HG02610 (cell line): ENCODE data around the gene LRP8.

Source experiments
- ATAC-seq: cut with Tn5 transposase; IDR thresholded peaks from one replicate; pipeline ENCODE4 v1.9.1; 2021; ENCODE audit warnings: mild to moderate bottlenecking, moderate library complexity; ENCODE audit not compliant: unreplicated experiment

The LRP8 gene

DNA sequence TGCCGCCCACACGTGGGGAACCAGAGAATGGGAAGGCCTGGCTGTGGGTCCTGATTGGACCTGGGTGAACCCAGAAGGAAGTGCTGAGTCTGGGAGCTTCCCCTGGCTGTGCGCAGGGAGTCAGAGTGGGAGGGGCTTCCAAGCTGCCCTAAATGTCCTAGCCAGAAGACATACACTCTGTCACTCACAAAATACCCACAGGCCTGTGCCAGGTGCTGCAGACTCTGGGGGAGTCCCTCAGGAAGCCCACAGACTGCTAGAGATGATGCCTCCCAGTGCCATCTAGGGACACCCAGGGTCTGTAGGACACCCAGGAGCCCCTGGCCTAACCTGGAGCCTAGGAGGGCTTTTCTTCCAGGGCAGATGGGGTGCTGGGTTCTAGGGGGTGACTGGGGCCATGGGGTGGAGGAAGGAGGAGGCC, 33.7 kb upstream of the LRP8 start:
- no peak for ATAC-seq

DNA sequence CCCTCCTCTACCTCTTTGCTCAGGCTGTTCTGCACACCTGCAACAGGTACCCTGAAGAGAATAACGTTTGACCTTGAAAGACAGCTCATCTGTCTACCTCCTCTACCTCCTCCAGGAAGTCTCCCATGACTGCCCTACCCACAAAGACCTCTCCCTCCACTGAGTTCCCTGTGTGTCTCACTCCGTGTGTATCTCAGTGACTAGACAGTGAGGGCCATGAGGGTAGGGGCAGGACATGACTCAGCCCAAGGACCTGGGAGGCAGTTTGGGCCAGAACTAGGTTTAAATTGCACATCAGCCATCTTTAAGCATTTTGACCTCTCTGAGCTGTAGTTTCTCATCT, 32.0 kb upstream of the LRP8 start:
- ATAC-seq: no peak

DNA sequence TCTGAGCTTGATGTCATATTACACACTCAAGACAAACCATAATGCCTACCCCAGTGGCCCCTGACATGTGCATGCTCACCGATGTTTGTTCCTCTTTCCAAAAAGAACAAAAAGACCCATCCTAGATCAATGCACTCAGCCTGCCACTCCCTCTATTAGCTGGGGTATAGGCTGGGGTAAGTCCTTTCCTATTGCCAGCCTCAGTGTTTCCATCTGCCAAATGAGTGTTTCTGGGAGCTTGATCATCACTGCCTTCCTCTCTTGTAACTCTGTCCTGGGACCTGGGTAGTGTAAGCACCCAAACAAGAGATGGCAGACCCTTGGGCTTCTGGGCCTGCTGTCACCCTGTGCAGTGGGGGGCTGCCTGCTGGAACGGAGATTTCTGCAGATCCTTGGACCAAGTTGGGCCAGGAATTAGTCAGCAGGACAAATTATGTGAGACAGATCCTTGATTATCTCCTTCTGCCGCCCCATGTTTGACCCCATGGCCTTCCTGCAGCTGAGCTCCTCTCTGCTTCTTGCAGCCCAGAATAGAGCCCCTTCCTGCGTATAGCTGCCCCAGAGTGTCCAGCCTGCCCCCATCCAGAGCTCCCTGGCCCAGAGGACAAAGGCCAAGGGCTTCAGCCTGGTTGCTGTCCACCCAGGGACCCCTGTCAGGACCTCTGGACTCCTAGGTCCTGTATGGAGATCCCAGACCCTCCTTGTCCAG, 31.5 kb upstream of the LRP8 start:
- ATAC-seq: no peak

DNA sequence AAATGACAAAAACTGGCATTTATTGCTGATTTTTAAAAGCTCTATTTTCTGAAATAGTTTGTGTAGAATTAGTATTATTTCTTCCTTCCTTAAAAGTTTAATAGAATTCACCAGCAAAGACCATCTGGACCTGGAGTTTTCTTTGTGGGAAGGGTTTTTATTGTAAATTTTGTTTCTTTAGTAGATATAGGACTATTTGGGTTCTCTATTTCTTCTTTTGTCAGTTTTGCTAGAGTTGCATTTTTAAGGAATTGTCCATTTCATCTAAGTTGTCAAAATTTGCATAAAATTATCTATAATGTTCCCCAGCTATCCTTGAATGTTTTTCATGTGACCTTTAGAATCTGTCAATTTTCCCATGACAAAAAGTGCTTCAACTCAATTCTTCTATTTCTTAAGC, 28.8 kb upstream of the LRP8 start:
- no peak for ATAC-seq

DNA sequence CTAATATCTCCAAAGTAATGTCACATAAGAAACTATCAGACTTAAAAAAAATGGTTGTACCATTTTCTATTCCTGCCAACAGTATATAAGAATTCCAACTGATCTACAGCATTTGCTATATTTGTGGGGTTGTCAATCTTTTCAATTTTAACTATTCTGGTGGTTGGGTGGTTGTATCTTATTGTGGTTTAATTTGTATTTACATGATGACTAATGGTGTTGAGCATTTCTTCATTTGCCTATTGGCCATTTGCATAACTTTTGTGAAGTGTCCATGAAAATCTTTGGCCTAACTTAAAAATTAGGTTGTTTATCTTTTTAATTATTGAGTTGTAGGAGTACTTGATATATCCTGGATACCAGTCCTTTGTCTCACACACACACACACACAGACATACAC, 26.2 kb upstream of the LRP8 start:
- ATAC-seq: no peak

DNA sequence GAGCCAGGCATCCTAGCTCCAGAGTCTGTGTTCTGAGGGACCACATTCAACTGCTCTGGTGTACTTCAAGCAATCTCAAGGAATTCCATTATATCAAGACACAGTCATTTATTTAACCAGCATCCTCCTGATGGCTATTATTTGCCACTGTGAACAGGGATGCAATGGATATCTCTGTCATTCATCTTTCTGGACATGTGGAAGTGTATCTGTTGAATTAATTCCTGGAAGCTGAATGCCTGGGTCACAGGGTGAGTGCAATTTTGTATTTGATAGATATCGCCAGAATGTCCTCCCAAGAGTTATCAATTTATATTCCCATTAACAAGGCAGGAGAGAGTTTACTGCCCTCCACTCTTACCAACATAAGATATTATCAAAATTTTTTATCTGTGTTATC, 24.7 kb upstream of the LRP8 start:
- no peak for ATAC-seq

DNA sequence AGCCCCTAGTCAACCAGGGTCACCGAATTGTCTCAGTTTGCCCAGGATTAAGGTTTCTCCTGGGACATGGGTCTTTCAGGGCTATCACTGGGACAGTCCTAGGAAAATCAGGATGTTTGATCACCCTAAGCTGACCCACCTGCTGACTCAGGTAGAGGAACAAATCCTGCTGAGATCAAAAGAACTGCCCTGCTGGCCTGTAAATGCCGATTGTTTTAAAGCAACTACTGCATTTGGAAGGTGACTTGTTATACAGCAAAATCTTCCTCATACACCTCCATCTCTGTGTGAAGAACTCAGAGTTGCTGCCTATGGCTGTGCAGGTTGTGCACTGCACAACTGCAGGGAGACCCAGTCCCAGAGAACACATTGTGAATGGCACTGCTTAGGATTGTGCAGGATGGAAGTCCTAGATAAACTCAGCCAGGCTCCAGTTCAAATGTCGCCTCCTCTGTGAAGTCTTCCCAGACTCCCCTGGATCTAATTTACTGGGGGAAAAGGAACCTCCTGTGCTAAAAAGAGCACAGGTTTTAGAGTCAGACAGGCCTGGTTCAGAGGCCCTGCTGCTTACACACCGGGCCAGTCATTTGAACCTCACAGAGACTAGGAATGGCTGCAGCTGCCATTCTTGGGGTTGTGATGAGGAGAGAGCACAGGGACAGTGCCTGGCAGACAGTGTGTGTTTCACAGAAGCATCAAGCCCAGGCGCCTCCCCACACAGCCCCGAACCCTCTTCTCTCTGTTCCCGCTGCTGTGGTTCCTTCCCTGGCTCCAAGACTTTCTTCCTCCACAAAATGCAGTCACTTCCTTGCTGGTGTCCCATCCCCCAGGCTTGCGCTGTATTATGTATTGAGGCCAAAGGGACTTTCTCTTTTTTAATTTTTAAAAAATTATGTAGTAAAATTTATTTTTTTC, 23.2 kb upstream of the LRP8 start:
- ATAC-seq: no peak

DNA sequence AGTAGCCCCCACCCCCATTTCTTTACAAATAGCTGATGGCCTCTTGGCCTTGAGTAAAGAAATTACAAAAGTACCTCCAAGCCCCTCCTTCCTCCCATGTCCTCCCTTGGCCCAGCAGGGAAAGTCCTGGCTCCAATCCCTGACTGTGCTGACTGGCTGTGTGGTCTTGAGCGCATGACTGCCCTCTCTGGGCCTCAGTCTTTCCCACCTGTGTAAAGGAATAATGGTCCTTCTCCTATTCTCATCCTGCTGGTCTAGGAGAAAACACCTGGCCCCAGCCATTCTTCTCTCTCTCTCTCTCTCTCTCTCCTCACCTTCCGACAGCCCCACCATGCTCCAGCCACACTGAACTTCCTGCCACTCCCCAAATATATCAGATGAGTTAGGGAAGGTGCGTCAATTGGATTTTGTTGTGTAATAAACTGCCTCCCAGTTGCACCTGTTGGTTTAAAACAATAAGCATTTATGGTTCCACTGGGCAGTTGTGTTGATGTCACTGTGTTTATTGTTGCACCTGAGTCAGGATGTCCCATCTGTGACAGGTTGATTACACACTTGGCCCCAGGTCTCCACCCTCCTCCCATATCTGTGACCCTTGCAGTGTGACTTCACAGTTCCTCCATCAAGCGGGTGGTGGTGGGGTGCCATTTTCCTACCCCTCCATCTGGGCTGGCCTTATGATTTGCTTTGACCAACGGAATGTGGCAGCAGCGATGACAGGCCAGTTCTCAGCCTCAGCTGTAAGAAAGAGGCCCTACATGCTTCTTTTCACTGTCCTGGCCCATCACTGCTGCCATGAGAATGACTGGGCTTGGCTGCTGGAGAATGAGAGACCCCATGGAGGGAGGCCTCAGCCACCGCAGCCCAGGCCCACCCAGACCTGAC, 22.3 kb upstream of the LRP8 start:
- no peak for ATAC-seq

DNA sequence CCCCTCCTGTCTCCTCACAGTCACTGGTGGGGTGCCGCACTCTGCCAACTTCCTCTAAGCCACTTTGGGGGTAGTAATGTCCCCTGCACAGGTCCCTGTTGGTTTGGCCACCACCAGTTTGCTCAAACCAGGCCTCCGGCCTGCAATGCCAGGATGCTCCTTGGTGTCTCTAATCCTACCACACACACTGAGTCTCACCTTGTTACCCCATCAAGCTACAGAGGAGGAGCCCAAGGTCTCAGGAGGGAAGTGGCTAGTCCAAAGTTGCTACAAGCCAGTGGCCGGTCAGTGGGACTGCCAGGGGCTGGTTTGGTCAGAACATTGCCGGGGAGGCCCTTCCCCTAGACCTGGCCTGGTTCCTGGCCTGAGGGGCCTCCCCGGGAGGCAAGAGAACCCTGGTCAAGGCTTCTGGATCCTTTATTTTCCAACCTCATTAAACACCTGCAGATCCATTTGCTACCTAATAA, 21.5 kb upstream of the LRP8 start:
- ATAC-seq: no peak

DNA sequence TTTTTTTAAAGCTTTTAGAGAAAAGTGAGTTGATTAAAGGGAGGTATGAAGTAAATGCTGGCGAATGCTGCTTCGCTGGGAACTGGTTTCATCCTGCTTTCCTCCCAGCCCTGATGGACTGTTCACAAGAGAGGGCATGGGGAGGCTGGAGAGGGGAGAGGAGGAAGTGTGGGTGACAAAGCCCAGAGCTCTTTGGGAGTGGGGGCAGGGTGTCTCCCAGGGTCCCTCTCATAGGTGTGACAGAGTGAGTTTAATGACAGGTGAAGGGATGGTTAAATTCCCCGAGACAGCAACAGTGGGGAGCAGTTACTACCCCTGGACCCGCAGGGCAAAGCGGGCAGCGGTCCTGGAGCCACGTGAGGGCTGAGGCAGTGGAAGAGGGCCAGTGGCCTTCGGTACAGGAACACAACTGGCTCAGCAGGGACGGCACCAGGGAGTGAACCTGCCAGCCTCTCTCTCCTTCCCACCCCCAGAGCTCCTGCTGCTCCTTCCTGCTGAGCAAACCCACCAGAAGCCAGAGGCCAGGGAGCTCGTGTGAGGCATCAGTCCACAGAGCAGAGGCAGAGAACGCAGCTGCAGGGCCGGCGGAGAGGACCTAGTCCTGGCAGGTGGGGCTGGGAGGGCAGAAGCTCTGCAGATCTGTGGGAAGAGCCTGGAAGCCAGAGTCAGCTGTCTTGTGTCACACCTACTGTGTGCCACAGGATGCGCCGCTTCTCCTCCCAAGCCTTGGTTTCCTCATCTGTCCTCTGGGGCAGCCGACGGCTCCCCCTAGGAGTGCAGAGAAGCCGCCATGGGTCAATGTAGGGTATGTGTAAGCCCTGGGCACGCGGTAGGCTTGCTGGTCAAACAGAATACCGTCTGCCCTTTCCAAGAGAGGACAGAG, 20.9 kb upstream of the LRP8 start:
- ATAC-seq: no peak

DNA sequence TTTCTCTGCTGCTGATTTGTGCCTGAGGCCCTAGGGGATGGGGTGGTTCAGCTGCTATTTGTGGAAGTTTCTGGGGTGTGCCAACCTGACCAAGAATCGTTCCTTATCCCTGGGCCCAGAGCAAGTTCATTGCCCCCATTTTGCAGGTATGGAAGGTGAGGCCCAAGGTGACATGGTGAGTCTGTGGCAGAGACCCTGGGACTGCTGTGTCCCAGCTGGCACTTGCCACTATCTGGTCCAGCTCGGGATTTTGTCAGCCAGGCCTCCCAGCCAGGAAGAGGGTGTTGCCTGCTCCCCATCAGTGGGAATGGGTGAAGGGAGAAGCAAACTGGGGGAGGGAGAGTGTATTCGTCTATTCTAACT, 18.9 kb upstream of the LRP8 start:
- no peak for ATAC-seq

DNA sequence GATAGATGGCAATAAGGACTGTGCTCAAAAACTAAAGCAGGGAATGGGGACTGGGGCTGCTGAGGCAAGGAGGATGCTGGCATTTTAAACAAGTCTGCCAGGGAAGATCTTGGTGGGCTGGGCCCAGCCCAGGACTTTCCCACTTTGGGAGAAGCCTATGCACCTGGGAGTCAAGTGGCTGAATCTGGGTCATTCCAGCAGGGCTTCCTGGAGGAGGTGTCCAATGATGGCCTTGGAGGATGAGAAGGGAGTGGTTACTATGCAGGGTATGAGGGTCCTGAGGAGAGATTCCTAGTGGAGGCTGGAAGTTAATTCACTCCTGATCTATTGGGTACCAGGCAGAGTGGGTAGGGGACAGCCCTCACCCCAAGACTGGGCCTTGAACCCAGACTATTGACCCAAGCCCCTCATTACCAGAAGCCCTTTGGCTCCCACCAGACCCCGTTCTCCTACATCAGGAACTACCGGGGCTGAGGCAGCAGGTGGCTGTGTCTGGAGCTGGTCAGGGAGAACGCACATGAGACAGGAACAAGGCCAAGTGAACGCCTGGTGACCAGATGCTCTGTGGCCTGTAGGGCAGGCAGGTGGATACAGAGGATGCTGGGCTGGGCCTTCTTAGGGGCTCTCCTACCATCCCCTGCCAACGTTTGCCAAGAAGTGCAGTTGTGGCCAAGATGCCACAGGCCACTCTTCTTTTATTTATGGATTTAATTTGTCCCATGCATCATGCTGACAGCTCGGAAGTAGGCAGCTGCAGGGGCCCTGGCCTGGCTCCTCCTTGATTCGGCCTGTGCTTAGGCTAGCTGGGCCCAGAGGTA, 18.3 kb upstream of the LRP8 start:
- ATAC-seq: no peak

DNA sequence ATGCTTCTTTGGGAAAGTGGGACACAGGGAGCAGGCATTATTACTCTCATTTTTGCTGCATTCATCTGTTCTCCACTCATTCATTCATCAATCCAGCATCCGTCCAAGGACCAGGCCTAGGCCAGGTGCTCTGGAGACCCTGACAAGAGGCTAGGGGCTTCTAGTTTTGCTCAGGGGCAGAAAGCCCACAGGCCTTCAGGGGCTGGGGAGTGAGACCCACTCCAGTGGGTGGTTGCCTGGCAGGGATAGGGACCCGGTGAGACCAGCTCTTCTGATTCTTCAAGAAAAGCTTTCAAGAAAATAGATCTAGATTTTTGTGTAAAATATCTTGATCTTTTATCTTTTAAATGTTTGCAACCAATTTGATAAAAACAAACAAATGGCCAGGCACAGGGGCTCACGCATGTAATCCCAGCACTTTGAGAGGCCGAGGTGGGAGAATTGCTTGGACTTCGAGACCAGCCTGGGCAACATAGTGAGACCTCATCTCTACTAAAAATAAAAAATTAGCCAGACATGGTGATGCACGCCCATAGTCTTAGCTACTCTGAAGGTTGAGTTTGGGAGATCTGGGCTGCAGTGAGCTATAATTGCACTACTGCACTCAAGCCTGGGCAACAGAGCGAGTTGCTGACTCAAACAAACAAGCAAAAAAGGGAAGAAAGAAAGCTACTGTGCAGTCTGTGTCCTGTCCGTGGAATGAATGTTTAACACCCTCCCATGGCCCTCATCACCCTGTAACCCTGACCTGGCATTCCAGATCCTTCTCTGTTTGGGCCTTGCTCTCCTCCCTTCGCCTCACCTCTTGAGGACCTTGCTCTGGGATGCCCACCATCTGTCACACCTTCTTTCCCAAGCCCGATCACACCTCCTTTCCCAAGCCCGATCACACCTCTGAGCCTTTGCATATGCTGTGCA, 17.3 kb upstream of the LRP8 start:
- ATAC-seq: peak; percentile 95

DNA sequence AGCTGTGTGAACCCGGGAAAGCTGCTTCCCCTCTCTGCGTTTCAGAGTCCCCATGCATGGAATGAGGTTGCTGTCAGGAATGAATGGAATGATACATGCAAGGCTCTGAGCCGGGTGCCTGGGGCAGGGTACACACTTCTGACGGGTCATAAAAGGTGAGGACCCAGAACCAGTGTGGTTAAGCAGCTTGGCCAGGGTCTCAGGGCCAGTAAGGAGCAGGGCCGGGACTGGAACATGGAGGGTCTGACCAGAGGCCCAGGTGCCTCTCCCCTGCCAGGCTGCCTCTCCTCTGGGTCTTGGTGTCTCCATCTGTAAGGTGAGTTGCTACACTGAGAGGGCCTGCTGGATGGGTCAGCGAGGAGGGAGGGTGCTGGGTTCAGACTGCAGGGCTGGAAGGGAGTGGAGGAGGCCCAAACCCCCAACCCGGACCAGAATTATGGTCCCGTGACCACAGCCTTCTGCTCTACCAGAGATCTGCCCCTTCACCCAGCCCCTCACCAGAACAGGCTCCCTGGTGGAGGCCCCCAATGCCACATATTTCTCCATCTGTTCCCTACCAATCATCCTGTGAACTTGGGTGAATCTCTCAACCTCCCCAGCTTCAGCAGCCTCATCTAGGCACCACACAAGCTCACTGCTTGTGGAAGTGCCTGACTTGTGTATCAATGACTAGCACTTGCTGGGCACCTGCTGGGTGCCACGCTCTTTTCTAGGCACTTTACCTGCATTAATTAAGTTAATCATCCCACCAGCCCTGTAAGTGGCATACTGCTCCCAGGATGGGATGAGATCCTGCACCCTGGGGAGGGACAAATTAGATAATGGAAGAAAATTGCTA, 16.2 kb upstream of the LRP8 start:
- no peak for ATAC-seq

DNA sequence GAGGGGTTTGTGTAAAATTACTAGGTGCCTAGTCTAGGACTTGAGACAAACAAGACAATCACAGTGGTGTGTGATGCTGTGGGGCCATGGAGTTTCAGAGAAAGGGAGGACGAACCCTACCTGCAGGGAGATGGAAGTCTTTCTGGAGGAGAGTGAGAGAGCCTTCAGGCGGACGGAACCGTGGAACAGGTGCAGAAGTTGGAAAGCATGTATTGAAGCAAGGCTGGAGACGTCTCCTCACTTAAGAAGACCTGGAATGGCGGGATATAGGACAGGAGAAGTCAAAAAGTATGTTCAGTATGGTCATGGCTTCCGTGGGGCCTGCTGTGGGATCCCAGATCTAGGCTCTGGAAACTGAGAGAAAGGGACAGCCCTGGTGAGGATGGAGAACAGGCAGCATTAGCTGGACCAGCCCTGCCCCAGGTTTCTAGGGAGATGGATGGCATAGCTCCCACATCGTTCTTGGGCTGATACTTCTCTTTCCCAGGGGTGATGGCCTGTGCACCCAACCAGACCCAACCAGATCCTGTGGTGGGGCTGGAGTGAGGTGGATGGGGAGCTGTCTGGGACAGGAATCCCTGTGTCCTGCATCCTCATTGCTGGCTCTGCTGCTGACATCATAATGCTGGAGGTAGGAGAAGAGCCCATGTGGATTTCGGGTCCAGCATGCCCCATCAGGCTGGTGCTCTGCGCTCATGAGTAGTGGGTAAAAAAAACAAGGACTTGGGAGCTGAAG, 15.0 kb upstream of the LRP8 start:
- ATAC-seq: no peak

DNA sequence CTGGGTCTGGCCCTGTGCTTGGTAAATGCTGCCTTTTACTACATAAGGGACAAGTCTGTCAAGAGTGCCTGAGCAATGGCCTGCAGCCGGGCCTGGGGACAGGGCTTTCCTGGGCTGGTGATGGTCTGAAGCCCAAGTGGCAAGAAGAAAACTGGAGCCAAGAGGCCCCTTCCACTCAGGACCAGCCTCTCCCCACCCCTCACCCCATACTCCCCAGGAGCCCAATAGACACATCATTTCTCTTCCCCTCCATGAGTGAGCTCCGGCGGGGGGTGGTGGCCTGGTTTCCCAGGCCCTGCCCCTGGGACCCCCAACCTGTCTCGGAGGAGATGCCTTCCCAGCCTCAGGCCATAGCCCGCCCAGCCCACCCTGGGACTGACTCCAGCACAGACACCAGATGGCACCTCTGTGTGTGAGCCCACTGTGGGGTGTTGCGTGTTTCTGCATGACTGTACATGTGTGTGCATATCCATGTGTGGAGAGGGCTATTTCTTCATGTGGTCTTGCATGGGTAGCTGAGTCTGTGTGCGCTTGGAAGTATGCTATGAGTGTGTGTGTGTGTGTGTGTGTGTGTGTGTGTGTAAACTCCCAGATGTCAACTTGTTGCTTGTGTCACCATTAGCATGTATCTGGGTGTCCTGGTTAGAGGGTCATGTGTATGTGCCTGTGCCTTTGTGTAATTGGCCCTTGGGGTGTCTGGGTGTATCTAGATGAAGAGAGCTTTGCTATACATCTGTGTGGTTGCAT, 14.3 kb upstream of the LRP8 start:
- no peak for ATAC-seq
